Measurements from ENCODE around the gene SOX11.
"Not testable (repeated sequence)": the region's sequence is repeated elsewhere in the genome, so short reads cannot be mapped to it uniquely, and the experiment has no call there.

SOX11 gene

GRCh38 chr2:5691985-5692529, at the start of gene SOX11:
TSS of gene SOX11 (plus strand) at chr2:5692384. CDS start at chr2:5692722, 338 bp downstream.
- DNase-seq (ENCODE audit: low read depth): no peak

GRCh38 chr2:5652734-5653133, 39.5 kb upstream of the SOX11 start:
- not testable (repeated sequence) for DNase-seq (ENCODE audit: low read depth)

DNA sequence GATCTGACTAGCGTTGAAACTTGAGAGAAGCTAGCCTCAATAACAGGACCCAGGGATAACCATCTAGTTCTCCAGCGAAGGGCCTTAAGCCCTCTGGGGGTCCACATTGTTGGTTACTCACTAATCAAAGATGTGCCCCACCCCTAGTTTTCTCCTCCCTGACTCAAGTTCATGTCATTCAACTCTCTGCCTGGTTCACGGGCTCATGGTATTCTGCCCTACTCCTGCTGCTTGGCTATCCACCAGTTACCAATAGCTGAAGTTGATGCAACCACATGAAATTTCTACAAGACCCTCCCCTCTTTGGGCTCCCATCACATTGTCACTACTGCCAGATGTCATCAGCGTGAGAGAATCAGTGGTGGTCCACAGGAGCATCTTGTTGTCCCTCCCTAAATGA, 38.4 kb upstream of the SOX11 start:
- not testable (repeated sequence) for DNase-seq (ENCODE audit: low read depth)

- DNase-seq (ENCODE audit: low read depth): no peak
Observed at GRCh38 chr2:5657231-5657630, 35.0 kb upstream of the SOX11 start.

DNA sequence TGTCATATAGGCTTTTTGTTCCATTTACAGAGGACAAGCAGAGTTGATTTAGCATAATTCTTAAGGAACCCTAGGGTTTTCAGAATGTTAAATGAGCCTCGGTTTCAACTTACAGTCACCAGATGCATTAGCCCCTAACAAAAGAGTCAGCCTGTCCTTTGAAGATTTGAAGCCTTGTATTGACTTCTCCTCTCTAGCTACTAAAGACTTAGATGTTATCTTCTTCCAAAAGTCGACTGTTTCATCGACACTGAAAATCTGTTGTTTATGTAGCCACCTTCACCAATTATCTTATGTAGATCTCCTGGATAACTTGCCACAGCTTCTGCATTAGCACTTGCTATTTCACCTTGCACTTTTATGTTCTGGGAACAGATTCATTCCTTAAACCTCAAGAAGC, 31.6 kb upstream of the SOX11 start:
- no peak for DNase-seq (ENCODE audit: low read depth)

DNA sequence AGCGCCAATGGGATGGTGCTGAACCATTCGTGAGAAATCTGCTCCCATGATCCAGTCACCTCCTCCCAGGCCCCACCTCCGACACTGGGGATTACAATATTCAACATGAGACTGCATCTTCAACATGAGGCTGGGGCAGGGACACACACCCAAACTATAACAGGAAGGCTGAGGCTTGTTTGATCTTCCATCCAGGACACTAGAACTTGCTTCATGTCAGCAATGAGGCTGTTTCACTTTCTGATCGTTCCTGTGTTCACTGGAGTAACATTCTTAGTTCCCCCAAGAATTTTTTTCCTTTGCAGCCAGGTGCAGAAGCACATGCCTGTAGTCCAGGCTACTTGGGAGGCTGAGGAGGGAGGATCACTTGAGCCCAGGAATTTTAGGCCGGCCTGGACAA, 30.8 kb upstream of the SOX11 start:
- no peak for DNase-seq (ENCODE audit: low read depth)

DNA sequence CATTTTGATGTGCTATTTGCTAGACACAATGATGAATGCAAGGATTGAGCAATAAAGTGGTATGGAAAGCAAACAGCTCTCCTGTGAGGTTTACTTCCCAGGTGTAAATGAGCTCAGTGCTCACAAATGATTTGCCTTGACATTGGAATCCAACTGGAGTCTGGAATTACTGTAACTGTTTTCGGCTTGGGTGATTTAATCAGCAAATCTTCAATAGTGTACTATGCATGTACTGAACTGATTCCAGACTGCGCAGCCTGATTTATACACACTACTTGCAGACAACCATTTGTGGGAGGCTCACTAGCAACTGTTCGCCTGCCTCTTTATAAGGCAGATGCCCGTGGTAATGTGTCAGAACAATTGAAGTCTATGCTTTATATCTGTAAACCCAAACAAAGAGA, 27.9 kb upstream of the SOX11 start:
- no peak for DNase-seq (ENCODE audit: low read depth)

- DNase-seq (ENCODE audit: low read depth): no peak
Observed at GRCh38 chr2:5665066-5665465, 27.1 kb upstream of the SOX11 start.

DNA sequence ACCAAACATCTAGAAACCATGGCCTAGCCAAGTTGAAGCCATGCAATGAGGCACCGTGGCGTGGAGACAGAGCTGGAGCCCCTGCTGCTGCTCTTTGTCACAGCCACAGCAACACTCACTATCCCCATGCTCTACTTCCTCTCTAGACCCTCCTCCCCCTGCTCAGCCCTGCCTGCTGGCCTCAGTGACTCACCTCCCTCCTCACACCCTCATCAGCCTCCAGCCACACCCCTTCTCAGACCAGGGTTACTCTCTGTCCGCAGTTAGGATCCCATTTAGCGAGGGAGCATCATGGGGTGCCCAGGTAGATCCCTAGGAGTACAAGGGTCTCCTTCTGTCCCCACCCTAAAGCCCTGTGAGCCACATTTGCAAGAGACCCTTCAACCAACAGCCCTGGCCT, 25.4 kb upstream of the SOX11 start:
- DNase-seq (ENCODE audit: low read depth): no peak

GRCh38 chr2:5667655-5668054, 24.5 kb upstream of the SOX11 start:
- not testable (repeated sequence) for DNase-seq (ENCODE audit: low read depth)

- no peak for DNase-seq (ENCODE audit: low read depth)
Observed at GRCh38 chr2:5668682-5669250, 23.4 kb upstream of the SOX11 start.

DNA sequence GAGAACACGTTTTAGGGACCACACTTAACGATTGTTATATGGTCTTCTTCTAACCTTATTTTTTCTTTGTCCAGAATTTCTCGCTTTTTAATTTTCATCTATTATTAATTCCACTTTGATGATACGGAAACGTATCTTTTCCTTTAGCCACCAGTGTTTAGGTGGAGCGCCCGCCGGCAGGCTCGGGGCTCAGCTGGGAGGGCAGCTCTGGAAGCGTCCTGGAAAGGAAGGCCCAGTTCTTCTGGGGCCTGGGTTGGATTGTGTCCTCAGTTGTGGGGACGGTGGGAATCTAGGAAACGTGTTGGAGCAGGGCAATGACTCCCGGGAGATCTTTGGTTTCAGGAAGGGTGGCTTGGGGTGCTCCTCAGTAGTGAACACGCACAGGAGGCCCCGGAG, 19.4 kb upstream of the SOX11 start:
- DNase-seq (ENCODE audit: low read depth): no peak

- DNase-seq (ENCODE audit: low read depth): no peak
Observed at GRCh38 chr2:5673145-5674025, 18.8 kb upstream of the SOX11 start.

DNA sequence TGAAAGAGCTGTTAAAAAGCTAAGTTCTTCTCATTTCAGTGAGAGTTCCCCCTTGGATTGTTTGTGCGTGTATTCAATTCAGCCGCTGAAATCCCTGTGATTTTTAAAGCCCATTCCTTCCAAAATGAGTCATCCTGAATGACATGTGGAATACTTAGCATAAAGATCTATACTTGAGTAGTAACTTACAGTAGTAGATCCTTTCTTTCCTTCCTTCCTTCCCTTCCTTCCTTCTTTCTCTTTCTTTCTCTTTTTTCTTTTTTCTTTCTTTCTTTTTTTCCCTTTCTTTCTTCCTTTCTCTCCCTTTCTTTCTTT, 18.2 kb upstream of the SOX11 start:
- DNase-seq (ENCODE audit: low read depth): no peak

- DNase-seq (ENCODE audit: low read depth): no peak
Observed at GRCh38 chr2:5677133-5677532, 15.1 kb upstream of the SOX11 start.

GRCh38 chr2:5683471-5683870, 8.7 kb upstream of the SOX11 start:
- no peak for DNase-seq (ENCODE audit: low read depth)

DNA sequence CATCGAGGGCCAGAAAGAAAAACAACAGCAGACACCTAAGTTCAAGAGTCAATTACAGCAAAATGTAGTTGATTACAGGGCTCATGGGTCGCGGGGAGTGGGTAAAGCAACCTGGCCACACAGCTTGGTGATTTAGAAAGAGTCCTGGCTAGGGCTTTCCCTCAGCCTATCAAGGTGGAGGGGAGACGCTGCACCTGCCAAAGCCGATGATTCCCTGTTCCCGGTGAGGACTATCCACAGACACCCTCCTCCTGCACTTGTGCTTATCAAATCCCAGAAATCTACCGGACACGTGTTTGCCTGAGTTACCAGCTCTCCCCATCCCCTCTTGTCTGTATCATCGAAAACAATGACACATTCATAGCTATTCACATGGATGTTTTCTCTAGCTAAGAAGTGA, 7.0 kb upstream of the SOX11 start:
- DNase-seq (ENCODE audit: low read depth): no peak

DNA sequence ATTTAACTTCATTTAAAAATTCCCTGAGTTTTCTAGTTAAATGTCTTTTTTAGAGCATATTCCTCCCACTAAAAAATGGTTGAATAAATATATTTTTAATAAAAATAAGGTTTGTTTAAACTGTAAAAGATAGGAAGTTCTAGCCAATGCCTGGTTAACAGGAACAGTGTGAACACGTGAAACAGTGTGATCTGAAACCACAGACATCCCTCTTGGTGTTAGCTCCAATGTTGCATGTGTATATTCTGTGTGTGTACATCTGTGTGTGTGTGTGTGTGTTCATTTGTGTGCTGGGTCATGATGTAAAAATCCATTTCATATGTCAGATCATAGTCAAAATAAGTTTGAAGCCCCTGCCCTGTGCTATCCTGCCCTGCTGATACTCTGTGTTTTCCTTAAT, 6.1 kb upstream of the SOX11 start:
- DNase-seq (ENCODE audit: low read depth): no peak

DNA sequence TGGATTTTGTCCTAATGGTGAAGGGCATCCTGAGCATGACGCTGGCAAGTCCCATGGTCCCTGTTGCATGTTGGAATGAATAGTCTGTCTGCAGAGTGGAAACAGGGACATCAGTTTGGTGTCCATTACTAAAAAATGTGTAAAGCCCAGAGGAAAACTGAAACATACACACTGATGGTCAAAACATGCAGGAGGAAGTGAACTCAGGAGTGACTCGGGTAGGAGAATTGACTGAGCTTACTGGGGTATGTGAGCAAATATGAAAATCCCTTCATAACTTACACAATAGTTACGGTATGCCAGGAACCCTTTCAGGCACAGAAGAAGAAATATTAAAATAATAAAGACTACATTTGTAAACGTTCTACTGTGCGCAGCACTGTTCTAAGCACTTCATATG, 5.6 kb upstream of the SOX11 start:
- no peak for DNase-seq (ENCODE audit: low read depth)

DNA sequence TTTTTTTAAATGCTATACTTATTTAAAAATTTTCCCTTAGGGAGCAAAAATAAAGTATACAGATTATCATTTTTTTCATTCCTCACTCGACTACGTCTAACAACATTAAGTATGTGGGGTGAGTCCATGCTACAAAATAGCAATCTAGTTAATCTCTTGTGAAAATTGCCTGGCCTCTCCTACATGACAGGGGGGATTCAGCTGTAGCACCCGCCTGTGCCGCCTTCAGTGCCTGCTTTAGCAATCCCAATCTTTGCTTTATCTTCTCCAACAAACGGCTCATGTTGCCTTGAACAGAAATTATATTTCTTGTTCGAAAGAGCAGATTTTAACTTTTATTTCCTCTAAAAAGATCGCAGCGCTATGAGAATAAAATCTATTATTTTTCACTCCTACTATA, 2.4 kb upstream of the SOX11 start:
- DNase-seq (ENCODE audit: low read depth): no peak

- DNase-seq (ENCODE audit: low read depth): no peak
Observed at GRCh38 chr2:5690286-5690685, 1.9 kb upstream of the SOX11 start.

DNA sequence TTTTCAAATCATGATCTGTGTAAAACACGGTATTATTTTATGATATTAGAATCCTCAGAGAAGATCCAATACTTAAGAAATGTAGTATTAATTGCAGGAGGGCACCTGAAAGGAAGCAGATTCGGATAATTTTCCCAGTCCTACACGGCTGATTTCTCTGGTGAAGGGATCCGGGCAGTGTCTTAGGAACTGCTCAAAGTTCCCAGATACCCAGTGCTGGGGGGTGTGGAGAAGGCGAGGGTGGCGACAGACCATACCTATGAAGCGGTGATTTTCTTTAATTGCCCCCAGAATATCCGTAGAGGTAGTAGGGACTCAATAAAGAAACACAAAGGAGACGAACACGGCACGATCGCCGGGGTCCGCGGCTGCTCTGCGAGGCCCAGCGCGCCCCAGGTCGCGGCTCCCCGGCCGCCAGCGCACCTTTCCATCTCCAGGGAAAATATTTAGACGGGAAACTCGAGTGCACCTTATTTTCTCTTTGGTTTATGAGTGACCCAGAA, 1.4 kb upstream of the SOX11 start:
- DNase-seq (ENCODE audit: low read depth): no peak

DNA sequence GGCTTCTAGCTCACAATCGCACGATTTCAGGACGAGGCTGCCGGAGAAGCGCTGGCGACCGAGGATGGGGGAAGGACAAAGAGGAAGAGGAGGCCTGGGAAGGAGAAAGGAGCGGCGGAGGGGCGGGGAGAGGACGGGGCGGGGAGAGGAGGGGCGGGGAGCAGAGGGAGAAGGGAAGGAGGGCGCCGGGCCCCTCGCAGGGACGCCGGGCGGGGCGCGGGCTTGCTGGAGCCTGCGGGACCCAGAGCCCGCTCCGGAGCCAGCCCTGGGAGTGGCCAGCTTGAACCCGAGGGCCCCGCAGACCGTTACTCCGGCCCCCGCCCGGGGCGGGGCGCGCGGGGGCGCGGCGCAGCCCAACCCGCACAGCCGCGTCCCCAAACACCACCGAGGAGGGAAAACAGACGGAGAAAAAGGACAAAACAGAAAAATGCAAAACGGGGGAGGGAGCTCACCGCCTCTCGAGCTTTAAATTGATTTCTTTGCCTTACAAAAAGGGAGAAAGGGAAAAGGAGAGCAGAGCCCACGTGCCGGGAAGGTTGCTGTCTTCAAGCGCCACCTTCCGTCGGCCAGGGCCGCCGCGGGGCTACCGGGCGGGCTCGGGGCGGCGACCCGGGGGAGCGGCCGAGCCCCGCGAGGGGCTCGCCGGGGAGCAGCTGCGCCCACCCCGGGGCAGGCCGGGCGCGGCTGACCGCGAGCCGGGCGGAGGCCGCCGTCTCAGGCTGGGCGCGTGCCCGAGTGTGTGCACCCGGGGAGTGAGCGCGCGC, 781 bp upstream of the SOX11 start:
- no peak for DNase-seq (ENCODE audit: low read depth)
